Measurements from ENCODE around the gene PMPCB.

- TF ChIP-seq MXI1 (conservative IDR thresholded peaks at IDR 0.05; ENCODE audit: poor library complexity, severe bottlenecking) (no peak), REST (IDR thresholded peaks at IDR 0.05; ENCODE audit: borderline replicate concordance) (no peak), TAF1 (IDR thresholded peaks at IDR 0.05; ENCODE audit: low read depth) (no peak), EZH2 (IDR thresholded peaks at IDR 0.05; ENCODE audit: borderline replicate concordance, insufficient read depth, low read length, poor library complexity, severe bottlenecking) (no peak), RAD21 (conservative IDR thresholded peaks at IDR 0.05) (no peak), EP300 (conservative IDR thresholded peaks at IDR 0.05; ENCODE audit: poor library complexity, severe bottlenecking) (no peak), SMC3 (conservative IDR thresholded peaks at IDR 0.05; ENCODE audit: poor library complexity) (no peak)
- TF ChIP-seq, protein P1, sequence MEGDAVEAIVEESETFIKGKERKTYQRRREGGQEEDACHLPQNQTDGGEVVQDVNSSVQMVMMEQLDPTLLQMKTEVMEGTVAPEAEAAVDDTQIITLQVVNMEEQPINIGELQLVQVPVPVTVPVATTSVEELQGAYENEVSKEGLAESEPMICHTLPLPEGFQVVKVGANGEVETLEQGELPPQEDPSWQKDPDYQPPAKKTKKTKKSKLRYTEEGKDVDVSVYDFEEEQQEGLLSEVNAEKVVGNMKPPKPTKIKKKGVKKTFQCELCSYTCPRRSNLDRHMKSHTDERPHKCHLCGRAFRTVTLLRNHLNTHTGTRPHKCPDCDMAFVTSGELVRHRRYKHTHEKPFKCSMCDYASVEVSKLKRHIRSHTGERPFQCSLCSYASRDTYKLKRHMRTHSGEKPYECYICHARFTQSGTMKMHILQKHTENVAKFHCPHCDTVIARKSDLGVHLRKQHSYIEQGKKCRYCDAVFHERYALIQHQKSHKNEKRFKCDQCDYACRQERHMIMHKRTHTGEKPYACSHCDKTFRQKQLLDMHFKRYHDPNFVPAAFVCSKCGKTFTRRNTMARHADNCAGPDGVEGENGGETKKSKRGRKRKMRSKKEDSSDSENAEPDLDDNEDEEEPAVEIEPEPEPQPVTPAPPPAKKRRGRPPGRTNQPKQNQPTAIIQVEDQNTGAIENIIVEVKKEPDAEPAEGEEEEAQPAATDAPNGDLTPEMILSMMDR (IDR thresholded peaks at IDR 0.05; ENCODE audit: poor library complexity, severe bottlenecking), result no peak
Measured at GRCh38 chr7:103316380-103316941, 19.2 kb downstream of the PMPCB start.
